ENCODE results near the gene PTGIR.

PTGIR gene

GRCh38 chr19:46654621-46655152, 29.8 kb upstream of the PTGIR start:
- no peak for FAIRE-seq
- no peak for DNase-seq (ENCODE audit: insufficient read length)
- TF ChIP-seq POLR2AphosphoS5 (IDR thresholded peaks at IDR 0.05; ENCODE audit: low read depth, low read length) (no peak), TAF1 (IDR thresholded peaks at IDR 0.05; ENCODE audit: borderline replicate concordance, low read depth, low read length) (no peak), POLR2A (IDR thresholded peaks at IDR 0.05; ENCODE audit: low read depth, low read length) (no peak)

- no peak for TF ChIP-seq POLR2AphosphoS5 (IDR thresholded peaks at IDR 0.05; ENCODE audit: low read depth, low read length)
- no peak for TF ChIP-seq POLR2A (IDR thresholded peaks at IDR 0.05; ENCODE audit: low read depth, low read length)
- no peak for TF ChIP-seq TAF1 (IDR thresholded peaks at IDR 0.05; ENCODE audit: borderline replicate concordance, low read depth, low read length)
- DNase-seq (ENCODE audit: insufficient read length), result no peak
- no peak for FAIRE-seq
These were observed 25.6 kb upstream of the PTGIR start for GRCh38 chr19:46650445-46650844.

- FAIRE-seq, result no peak
- TF ChIP-seq TAF1 (IDR thresholded peaks at IDR 0.05; ENCODE audit: borderline replicate concordance, low read depth, low read length) (no peak), POLR2A (IDR thresholded peaks at IDR 0.05; ENCODE audit: low read depth, low read length) (no peak), POLR2AphosphoS5 (IDR thresholded peaks at IDR 0.05; ENCODE audit: low read depth, low read length) (no peak)
- DNase-seq (ENCODE audit: insufficient read length), result no peak
These were observed 24.4 kb upstream of the PTGIR start for GRCh38 chr19:46648961-46649960.

- DNase-seq (ENCODE audit: insufficient read length) (peak; percentile 57), FAIRE-seq (peak; percentile 14)
- TF ChIP-seq TAF1 (IDR thresholded peaks at IDR 0.05; ENCODE audit: borderline replicate concordance, low read depth, low read length) (no peak), POLR2A (IDR thresholded peaks at IDR 0.05; ENCODE audit: low read depth, low read length) (no peak), POLR2AphosphoS5 (IDR thresholded peaks at IDR 0.05; ENCODE audit: low read depth, low read length) (no peak)
These were observed 23.4 kb upstream of the PTGIR start for GRCh38 chr19:46648060-46648960.

GRCh38 chr19:46646402-46646801, 21.5 kb upstream of the PTGIR start:
- FAIRE-seq (no peak), DNase-seq (ENCODE audit: insufficient read length) (no peak)
- TF ChIP-seq POLR2A (IDR thresholded peaks at IDR 0.05; ENCODE audit: low read depth, low read length) (no peak), TAF1 (IDR thresholded peaks at IDR 0.05; ENCODE audit: borderline replicate concordance, low read depth, low read length) (no peak), POLR2AphosphoS5 (IDR thresholded peaks at IDR 0.05; ENCODE audit: low read depth, low read length) (no peak)

- TF ChIP-seq POLR2AphosphoS5 (IDR thresholded peaks at IDR 0.05; ENCODE audit: low read depth, low read length) (no peak), POLR2A (IDR thresholded peaks at IDR 0.05; ENCODE audit: low read depth, low read length) (no peak), TAF1 (IDR thresholded peaks at IDR 0.05; ENCODE audit: borderline replicate concordance, low read depth, low read length) (no peak)
- DNase-seq (ENCODE audit: insufficient read length) (no peak), FAIRE-seq (no peak)
These were observed 19.8 kb upstream of the PTGIR start for GRCh38 chr19:46644720-46645119.

GRCh38 chr19:46640656-46641055, 15.8 kb upstream of the PTGIR start:
- no peak for FAIRE-seq
- TF ChIP-seq POLR2AphosphoS5 (IDR thresholded peaks at IDR 0.05; ENCODE audit: low read depth, low read length) (no peak), POLR2A (IDR thresholded peaks at IDR 0.05; ENCODE audit: low read depth, low read length) (no peak), TAF1 (IDR thresholded peaks at IDR 0.05; ENCODE audit: borderline replicate concordance, low read depth, low read length) (no peak)
- DNase-seq (ENCODE audit: insufficient read length), result no peak

- no peak for TF ChIP-seq TAF1 (IDR thresholded peaks at IDR 0.05; ENCODE audit: borderline replicate concordance, low read depth, low read length)
- no peak for TF ChIP-seq POLR2AphosphoS5 (IDR thresholded peaks at IDR 0.05; ENCODE audit: low read depth, low read length)
- TF ChIP-seq POLR2A (IDR thresholded peaks at IDR 0.05; ENCODE audit: low read depth, low read length), result no peak
- peak; percentile 88 for FAIRE-seq
- DNase-seq (ENCODE audit: insufficient read length), result no peak
These were observed 14.7 kb upstream of the PTGIR start for GRCh38 chr19:46639358-46640182.

- DNase-seq (ENCODE audit: insufficient read length) (no peak), FAIRE-seq (no peak)
- TF ChIP-seq POLR2A (IDR thresholded peaks at IDR 0.05; ENCODE audit: low read depth, low read length), result no peak
These were observed 12.3 kb upstream of the PTGIR start for GRCh38 chr19:46637224-46637623.

- peak; percentile 40 for FAIRE-seq
- no peak for DNase-seq (ENCODE audit: insufficient read length)
- TF ChIP-seq POLR2A (IDR thresholded peaks at IDR 0.05; ENCODE audit: low read depth, low read length) (no peak), TAF1 (IDR thresholded peaks at IDR 0.05; ENCODE audit: borderline replicate concordance, low read depth, low read length) (no peak), POLR2AphosphoS5 (IDR thresholded peaks at IDR 0.05; ENCODE audit: low read depth, low read length) (no peak)
These were observed 11.3 kb upstream of the PTGIR start, which contains the start of gene GNG8 for GRCh38 chr19:46635920-46636761. Gene GNG8 (minus strand): TSS chr19:46636202. CDS start chr19:46634682, 1,520 bp downstream.
